Measurements from ENCODE around the gene TXNDC11.
"Not testable (repeated sequence)": the region's sequence is repeated elsewhere in the genome, so short reads cannot be mapped to it uniquely, and the experiment has no call there.

The TXNDC11 gene, protein sequence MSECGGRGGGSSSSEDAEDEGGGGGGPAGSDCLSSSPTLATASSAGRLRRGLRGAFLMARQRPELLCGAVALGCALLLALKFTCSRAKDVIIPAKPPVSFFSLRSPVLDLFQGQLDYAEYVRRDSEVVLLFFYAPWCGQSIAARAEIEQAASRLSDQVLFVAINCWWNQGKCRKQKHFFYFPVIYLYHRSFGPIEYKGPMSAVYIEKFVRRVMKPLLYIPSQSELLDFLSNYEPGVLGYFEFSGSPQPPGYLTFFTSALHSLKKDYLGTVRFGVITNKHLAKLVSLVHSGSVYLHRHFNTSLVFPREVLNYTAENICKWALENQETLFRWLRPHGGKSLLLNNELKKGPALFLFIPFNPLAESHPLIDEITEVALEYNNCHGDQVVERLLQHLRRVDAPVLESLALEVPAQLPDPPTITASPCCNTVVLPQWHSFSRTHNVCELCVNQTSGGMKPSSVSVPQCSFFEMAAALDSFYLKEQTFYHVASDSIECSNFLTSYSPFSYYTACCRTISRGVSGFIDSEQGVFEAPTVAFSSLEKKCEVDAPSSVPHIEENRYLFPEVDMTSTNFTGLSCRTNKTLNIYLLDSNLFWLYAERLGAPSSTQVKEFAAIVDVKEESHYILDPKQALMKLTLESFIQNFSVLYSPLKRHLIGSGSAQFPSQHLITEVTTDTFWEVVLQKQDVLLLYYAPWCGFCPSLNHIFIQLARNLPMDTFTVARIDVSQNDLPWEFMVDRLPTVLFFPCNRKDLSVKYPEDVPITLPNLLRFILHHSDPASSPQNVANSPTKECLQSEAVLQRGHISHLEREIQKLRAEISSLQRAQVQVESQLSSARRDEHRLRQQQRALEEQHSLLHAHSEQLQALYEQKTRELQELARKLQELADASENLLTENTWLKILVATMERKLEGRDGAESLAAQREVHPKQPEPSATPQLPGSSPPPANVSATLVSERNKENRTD

DNA sequence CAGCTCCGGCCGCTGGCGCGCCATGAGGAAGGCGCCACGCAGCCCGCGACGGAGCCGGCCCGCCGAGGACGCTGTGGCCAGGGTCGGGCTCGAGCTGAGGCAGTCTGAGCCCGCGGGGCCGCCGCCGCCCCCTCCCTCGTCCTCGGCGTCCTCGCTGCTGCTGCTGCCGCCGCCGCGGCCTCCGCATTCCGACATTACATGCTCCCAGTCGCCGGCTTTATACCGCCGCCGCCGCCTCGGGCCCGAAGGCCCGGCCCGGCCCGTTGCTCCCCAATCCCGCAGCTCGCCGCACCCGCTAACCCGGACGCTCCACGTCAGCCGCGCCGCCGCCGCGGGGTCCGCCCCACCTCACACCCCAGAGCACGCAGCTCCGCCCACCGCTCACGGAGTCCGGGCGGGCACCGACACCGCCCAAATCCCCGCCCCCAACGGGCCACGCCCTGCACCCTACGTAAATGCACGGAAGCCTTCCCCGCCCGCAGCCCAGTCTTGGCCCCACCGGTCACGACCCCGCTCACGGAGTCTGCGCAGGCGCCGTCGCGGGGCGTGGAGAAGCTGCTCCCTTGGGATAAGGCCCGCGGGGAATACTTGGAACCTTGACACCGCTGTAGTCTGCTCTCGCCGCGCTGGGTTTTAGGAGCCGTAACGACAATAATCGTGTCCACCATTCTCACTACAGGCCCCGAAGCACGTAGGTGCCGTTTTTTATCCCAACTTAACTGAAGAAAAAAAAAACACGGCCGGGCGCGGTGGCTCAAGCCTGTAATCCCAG, at the start of gene TXNDC11:
Gene TXNDC11 (minus strand): TSS at position 322 of the 772 bp plus-strand sequence. CDS start 127 bp downstream, at position 195.
- peak; percentile 97 for DNase-seq

- DNase-seq, result no peak
Observed at GRCh38 chr16:11791144-11791828, 48.6 kb upstream of the TXNDC11 start.

DNA sequence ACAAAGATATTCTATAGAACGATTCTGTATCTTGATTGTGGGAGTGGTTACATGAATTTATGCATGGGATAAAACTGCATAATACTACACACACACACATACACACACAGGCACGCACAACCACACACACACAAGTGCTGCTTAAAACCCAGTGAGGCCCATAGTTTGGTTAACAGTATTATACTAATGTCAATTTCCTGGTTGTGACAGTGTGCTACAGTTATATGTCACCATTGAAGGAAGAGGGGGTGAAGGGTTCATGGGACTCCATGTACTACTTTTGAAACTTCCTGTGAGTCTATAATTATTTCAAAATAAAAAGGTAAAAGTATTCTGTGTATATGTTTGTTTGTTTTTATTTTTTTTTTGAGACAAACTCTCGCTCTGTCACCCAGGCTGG, 46.3 kb upstream of the TXNDC11 start:
- no peak for DNase-seq

DNA sequence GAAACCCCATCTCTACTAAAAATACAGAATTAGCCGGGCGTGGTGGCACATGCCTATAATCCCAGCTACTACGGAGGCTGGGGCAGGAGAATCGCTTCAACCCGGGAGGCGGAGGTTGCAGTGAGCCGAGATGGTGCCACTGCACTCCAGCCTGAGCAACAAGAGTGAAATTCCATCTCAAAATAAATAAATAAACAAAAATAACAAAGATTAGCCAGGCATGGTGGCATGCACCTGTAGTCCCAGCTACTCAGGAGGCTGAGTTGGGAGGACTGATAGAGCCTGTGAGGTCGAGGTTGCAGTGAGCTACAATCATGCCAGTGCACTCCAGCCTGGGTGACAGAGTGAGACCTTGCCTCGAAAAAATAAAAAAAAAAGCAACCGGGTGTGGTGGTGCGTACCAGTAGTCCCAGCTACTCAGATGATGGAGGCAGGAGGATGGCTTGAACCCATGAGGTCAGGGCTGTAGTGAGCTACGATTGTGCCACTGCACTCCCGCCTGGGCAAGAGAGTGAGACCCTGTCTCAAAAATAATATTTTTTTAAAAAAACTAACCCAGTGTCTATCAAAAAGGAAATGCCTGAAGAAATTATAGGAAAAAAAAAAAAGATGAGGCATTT, 42.4 kb upstream of the TXNDC11 start:
- not testable (repeated sequence) for DNase-seq

- not testable (repeated sequence) for DNase-seq
Observed at GRCh38 chr16:11784381-11784780, 41.7 kb upstream of the TXNDC11 start.

- DNase-seq, result no peak
Observed at GRCh38 chr16:11784038-11784369, 41.3 kb upstream of the TXNDC11 start.

DNA sequence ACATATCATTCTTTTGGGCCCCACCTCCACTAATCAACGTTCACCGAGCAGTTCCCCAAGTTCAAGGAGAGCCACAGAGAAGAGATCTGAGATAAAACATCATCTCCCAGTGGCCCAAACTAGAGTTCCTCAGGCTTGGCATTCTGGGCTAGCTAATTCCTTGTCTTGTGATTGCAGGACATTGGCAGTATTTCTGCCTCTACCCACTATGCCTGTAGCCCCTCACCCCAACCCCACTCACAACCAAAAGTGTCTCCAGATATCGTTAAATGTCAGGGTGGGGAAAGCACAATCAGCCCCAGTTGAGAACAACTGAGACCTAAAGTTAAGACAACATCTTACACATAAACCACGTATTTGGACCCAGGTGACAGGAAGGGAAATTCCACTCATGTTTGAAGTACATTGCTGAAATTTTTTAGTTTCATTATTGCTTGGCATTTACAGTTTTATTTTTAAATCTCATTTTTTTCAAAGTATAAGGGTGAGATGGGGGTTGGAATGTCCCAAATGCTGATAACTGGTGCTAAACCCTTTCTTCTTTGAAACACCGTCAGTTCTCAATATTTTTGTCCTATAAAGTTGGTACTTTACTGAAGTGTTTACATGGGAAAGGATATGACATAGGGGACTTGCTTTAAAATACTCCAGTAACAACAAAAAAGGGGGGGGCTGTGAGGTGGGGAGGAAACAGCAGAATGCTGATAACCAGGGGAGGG, 40.8 kb upstream of the TXNDC11 start:
- DNase-seq, result no peak

DNA sequence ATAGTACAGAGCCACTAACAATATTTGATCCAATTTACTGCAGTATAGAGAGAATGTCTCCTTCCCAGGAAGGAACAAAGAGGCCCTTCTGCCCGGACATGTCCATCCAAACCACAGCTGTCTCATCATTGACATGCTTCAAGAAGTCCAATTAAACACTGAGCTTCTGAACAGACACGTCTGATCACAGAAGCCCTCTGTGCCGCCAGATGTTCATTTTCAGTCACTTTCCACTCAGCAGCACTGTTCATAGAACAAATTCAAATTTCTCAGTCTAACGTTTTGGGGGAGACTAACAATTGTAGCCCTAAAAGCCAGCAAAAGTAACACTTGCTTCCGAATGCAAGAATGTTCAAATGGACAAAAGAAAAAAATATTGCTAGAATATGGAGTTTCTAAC, 39.1 kb upstream of the TXNDC11 start:
- peak; percentile 63 for DNase-seq

GRCh38 chr16:11780991-11781680, 38.5 kb upstream of the TXNDC11 start:
- DNase-seq, result peak; percentile 61

DNA sequence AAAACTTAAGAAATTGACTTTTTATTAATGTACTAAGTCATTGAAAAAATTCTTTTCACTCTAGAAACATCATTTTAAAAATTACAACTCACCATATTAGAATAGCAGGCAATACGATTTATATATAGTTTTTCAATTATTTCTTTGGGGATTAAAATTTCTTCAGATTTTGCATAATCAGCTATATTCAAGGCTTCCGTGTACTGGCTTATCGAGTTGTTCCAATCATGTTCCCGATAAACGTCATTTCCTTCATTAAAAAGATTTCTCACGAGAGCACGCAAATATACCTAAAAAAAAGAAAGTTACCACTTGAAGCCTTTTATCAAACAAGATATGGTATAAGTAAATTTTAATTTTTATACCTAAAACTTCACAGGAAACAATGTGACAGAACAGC, 36.4 kb upstream of the TXNDC11 start:
- no peak for DNase-seq

DNA sequence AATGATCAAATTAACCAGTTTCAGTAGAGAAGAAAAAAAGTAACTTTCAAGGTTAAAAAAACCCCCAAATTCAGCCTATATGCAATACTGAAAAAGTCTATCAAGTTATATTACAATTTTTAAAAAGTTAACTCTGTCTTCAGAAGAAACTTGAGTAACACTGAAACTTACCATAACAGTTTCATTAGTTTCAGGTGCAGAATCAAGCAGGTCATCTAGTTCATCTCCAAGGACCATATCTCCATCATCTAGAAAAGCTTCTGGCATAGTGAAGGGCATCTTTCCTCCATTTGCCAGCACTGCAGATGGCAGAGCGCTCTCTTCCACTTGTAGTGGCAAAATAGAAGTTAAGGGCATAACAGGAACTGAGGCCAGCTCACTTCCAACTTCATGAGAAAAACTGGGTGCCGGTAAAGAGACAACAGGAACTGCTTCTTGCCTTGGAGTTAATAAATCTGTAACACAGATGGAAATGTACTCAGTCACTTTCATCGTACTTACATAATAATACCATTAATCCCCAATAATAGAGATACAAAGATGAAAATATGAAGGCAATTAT, 31.5 kb upstream of the TXNDC11 start:
- no peak for DNase-seq

GRCh38 chr16:11768849-11769248, 26.2 kb upstream of the TXNDC11 start:
- no peak for DNase-seq

GRCh38 chr16:11762431-11762830, 19.8 kb upstream of the TXNDC11 start:
- no peak for DNase-seq

- no peak for DNase-seq
Observed at GRCh38 chr16:11759997-11760396, 17.3 kb upstream of the TXNDC11 start.

DNA sequence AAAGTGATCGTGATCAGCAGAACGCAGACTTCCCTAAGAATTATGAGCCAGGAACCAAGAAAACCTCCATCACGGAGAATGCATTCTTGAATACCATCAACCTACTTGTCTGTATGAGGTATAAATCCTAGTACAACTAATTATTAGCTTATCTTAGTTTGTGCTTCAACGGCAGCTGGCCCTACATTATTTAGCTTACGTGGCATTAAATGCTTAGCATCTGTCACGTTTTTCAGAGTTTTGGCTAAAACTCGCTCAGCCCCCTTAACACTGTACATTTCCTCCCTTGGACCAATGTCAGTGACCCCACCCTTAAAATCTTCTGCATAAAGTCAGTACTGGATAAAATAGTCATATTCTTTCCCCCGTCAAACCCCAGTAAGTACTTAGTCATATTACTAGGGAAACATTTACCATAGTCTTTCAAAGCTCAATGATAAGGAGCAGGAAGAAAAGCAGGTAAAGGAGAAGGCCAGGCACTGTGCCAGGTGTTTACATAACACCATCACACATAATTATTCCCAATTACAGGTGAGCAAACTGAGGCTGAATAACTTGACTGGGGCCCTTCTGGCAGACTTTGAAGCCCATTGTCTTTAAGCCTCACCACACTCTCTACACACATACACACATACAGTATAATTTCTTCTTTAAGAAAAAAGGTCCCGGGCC, 16.6 kb upstream of the TXNDC11 start:
- DNase-seq, result no peak

- DNase-seq, result no peak
Observed at GRCh38 chr16:11757671-11758545, 15.3 kb upstream of the TXNDC11 start.

- no peak for DNase-seq
Observed at GRCh38 chr16:11756248-11756647, 13.6 kb upstream of the TXNDC11 start.

DNA sequence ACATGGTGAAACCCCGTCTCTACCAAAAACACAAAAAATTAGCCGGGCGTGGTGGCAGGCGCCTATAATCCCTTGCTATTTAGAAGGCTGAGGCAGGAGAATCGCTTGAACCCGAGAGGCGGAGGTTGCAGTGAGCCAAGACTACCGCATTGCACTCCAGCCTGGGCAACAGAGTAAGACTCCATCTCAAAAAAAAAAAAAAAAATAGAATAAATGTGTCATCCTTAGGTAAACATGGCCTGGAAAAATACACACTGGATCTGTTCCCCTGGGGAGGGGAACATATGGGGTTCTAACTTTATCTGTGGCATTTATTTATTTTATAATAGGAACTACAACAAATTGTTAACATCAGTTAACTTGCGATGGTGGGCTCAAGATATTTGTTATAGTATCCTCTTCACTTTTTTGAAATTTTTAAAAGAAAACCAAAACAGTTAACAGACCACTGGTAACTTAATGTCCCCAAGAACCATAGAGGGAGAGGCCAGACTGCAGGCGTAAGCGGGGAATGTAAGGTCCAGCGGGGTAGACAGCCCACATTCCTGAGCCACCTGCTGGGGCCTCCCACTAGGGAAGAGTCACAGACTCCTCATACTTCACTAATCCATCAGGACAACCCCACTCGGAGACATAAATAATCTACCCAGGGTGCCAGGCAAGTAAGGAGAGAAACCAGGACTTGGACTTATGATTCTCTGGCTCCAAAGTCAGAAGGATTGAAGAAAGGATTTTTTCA, 12.5 kb upstream of the TXNDC11 start:
- DNase-seq, result no peak

Measured in NCI-H2227 treated with DMSO at 0.1 percent for 48 hours (cell line).